HCT116 (cell line): ENCODE data around the gene TACR3. TPM values are rescaled to one million over a fixed set of nuclear protein-coding genes. Genes with fewer than 3 reads are reported as not detected.
"Not testable (repeated sequence)": the region's sequence is repeated elsewhere in the genome, so short reads cannot be mapped to it uniquely, and the experiment has no call there.

Experiments
- ATAC-seq: fragments of 200-7000 bp; cut with Tn5 transposase; 2 replicates; pipeline ENCODE4 v1.9.1; 2020; ENCODE audit warnings: mild to moderate bottlenecking, moderate library complexity
- BruUV-seq: library from RNA; stranded (reverse); fragments of 400-500 nt; replicated peaks from 2 replicates; lab custom pipeline; 2021; lab: Mats Ljungman, UMichigan
- CTCF ChIA-PET: fragments of 300-600 bp; sonication (Branson Sonifier 250); formaldehyde crosslinking; loops from one replicate; lab custom pipeline; 2021; ENCODE audit warnings: antibody characterized with exemption; lab: Charles Lee
- POLR2A ChIA-PET: fragments of 300-600, 350-600 bp; sonication (Branson Sonifier 250); formaldehyde crosslinking; loops from one replicate; lab custom pipeline; 2021; ENCODE audit warnings: antibody characterized with exemption; lab: Charles Lee
- RAD21 ChIA-PET, 2 experiments: fragments of 300-600 bp; sonication (Branson Sonifier 250); formaldehyde crosslinking; loops; one replicate each; lab custom pipeline; 2023; ENCODE audit warnings: low total read pairs in 2 of 2; ENCODE audit not compliant: uncharacterized antibody in 2 of 2, unreplicated experiment in 2 of 2, low non-redundant PET in 1 of 2; lab: Charles Lee
- DNase-seq: peaks from one replicate; pipeline ENCODE4 v3.0.0-alpha.2; 2010; ENCODE audit warnings: low read depth, low spot score
- H2AFZ ChIP-seq: fragments of 200-600 bp; shearing (Covaris generic), sonication (generic); 2 replicates; pipeline ENCODE4 v1.6.1; 2017; ENCODE audit warnings: low read depth, mixed run types, mixed read lengths, antibody characterized with exemption, low read length; ENCODE audit not compliant: poor library complexity, severe bottlenecking
- H3K27ac ChIP-seq: 2 replicates; pipeline ENCODE4 v1.5.1; 2012; ENCODE audit warnings: low read depth, low read length
- H3K27me3 ChIP-seq: fragments of 200-600 bp; sonication (generic); 2 replicates; pipeline ENCODE4 v1.6.1; 2016; ENCODE audit warnings: mixed run types, low read length, mixed read lengths; ENCODE audit not compliant: insufficient read depth
- H3K36me3 ChIP-seq, 2 experiments: fragments of 200-500 bp in 1 of 2; fragments of 200-600 bp in 1 of 2; sonication (Bioruptor generic) in 1 of 2; sonication (generic) in 1 of 2; 2 replicates each; pipeline versions ENCODE4 v1.5.1 to v1.6.1; 2014 to 2016; ENCODE audit warnings: low read length in 2 of 2, inconsistent platforms in 1 of 2, mixed read lengths in 1 of 2, mixed run types in 1 of 2; ENCODE audit not compliant: insufficient read depth in 2 of 2, control insufficient read depth in 1 of 2
- H3K4me1 ChIP-seq, 2 experiments: fragments of 200-600 bp in 1 of 2; sonication (generic) in 1 of 2; 2 replicates each; pipeline versions ENCODE4 v1.5.1 to v1.6.1; 2012 to 2017; ENCODE audit warnings: low read length in 2 of 2, inconsistent platforms in 1 of 2, mild to moderate bottlenecking in 1 of 2, mixed read lengths in 1 of 2, mixed run types in 1 of 2, moderate library complexity in 1 of 2; ENCODE audit not compliant: insufficient read depth in 2 of 2, control insufficient read depth in 1 of 2
- H3K4me2 ChIP-seq: fragments of 200-600 bp; sonication (generic); 2 replicates; pipeline ENCODE4 v1.6.1; 2017; ENCODE audit warnings: mixed run types, low read length, mixed read lengths
- H3K4me3 ChIP-seq, 2 experiments: fragments of 200-600 bp in 1 of 2; sonication (generic) in 1 of 2; replicated peaks in 1 of 2; 2 replicates each; pipeline ENCODE4 v1.5.1; 2011 to 2016; ENCODE audit warnings: low read length in 2 of 2, control low read depth in 1 of 2, low read depth in 1 of 2, mild to moderate bottlenecking in 1 of 2, mixed read lengths in 1 of 2, mixed run types in 1 of 2
- H3K79me2 ChIP-seq: fragments of 200-600 bp; sonication (generic); 2 replicates; pipeline ENCODE4 v1.6.1; 2017; ENCODE audit warnings: mild to moderate bottlenecking, mixed run types, low read length, moderate library complexity, mixed read lengths; ENCODE audit not compliant: insufficient read depth
- H3K9ac ChIP-seq: fragments of 200-600 bp; sonication (generic); 2 replicates; pipeline ENCODE4 v1.6.1; 2016; ENCODE audit warnings: low read length, mixed read lengths
- H3K9me2 ChIP-seq: fragments of 200-600 bp; sonication (generic), shearing (Covaris generic); 2 replicates; pipeline ENCODE4 v1.6.1; 2017; ENCODE audit warnings: mixed run types, mild to moderate bottlenecking, moderate library complexity; ENCODE audit not compliant: insufficient read depth
- H3K9me3 ChIP-seq, 2 experiments: fragments of 200-500 bp in 1 of 2; fragments of 200-600 bp in 1 of 2; sonication (Bioruptor generic) in 1 of 2; sonication (generic) in 1 of 2; 2 replicates each; pipeline ENCODE4 v1.6.1; 2014 to 2017; ENCODE audit warnings: low read length in 2 of 2, mixed read lengths in 2 of 2, inconsistent platforms in 1 of 2, low read depth in 1 of 2, mild to moderate bottlenecking in 1 of 2, mixed run types in 1 of 2, moderate library complexity in 1 of 2; ENCODE audit not compliant: control insufficient read depth in 1 of 2, insufficient read depth in 1 of 2
- H4K20me1 ChIP-seq: fragments of 200-600 bp; sonication (generic), shearing (Covaris generic); 2 replicates; pipeline ENCODE4 v1.6.1; 2017; ENCODE audit warnings: mixed run types, mild to moderate bottlenecking, moderate library complexity; ENCODE audit not compliant: insufficient read depth
- CTCF ChIP-seq, 3 experiments: fragments of 200-600 bp in 1 of 3; sonication (generic) in 1 of 3; IDR thresholded peaks in 2 of 3; conservative IDR thresholded peaks in 1 of 3; 2 replicates each; pipeline ENCODE4 v1.5.1; 2012 to 2017; ENCODE audit warnings: low read depth in 2 of 3, low read length in 2 of 3, antibody characterized with exemption in 1 of 3, borderline replicate concordance in 1 of 3, control low read depth in 1 of 3, mild to moderate bottlenecking in 1 of 3, mixed read lengths in 1 of 3, mixed run types in 1 of 3, moderate library complexity in 1 of 3; ENCODE audit not compliant: insufficient read depth in 1 of 3
- POLR2A ChIP-seq: IDR thresholded peaks from 2 replicates; pipeline ENCODE4 v1.7.0; 2011; ENCODE audit warnings: borderline replicate concordance; ENCODE audit not compliant: insufficient read depth, insufficient read length; ENCODE audit errors: extremely low read depth
- RAD21 ChIP-seq: IDR thresholded peaks from 2 replicates; pipeline ENCODE4 v1.6.1; 2012; ENCODE audit warnings: low read depth, mild to moderate bottlenecking
- intact Hi-C: fragments of 100-400 bp; cut with micrococcal nuclease; formaldehyde crosslinking; loops from 2 replicates; pipeline ENCODE4 v1.10.0; 2022
- total RNA-seq: library from RNA; stranded (reverse); gene quantifications from one replicate; pipeline ENCODE4 v1.2.1, GENCODE V29; 2021; ENCODE audit not compliant: unreplicated experiment

Gene TACR3
- total RNA-seq, 1 experiment from 2014 or later: not detected

GRCh38 chr4:103753868-103754653 is 34.3 kb upstream of the TACR3 start:
- ChIA-PET CTCF (no interaction called here), POLR2A (no interaction called here), RAD21 (no interaction called here)
- H3K4me2 ChIP-seq: no peak overlapping the region
- peak; percentile 6 for DNase-seq
- no peaks in the 10 kb centered on the region for H3K36me3 ChIP-seq
- ATAC-seq: peak; percentile 63
- BruUV-seq: no TSS peak
- no peaks in the 10 kb centered on the region for H3K79me2 ChIP-seq
- H3K4me3 ChIP-seq: no peak overlapping the region
- 0 out of 6 replicates have a peak, but pooled peaks of 2 of the 3 experiments have one; percentile 14 to 20 for TF ChIP-seq CTCF (IDR thresholded peaks at IDR 0.05 in 2 of 3, conservative IDR thresholded peaks at IDR 0.05 in 1 of 3; ENCODE audit: borderline replicate concordance in 1 of 3, insufficient read depth in 1 of 3, low read depth in 2 of 3, low read length in 2 of 3)
- TF ChIP-seq RAD21: peak; percentile 36
- TF ChIP-seq POLR2A: no peak
- no peaks in the 10 kb centered on the region for H3K27me3 ChIP-seq
- H3K4me1 ChIP-seq: peaks cover 0 to 3% of the 10 kb centered on the region in 2 experiments; a peak in 1 of 4 replicates
- H3K9ac ChIP-seq: no peak overlapping the region
- no peaks in the 10 kb centered on the region for H4K20me1 ChIP-seq
- no peak overlapping the region for H2AFZ ChIP-seq
- intact Hi-C loops: no loop called here
- no peaks in the 10 kb centered on the region; the same call in 1 of the 2 replicates for H3K9me2 ChIP-seq
- H3K9me3 ChIP-seq: no peaks in the 10 kb centered on the region
- no peak overlapping the region for H3K27ac ChIP-seq

- BruUV-seq, intact Hi-C loops, H3K4me3 ChIP-seq, RAD21 ChIA-PET, H4K20me1 ChIP-seq, H3K36me3 ChIP-seq, DNase-seq, H3K9ac ChIP-seq, ATAC-seq, POLR2A ChIA-PET, H3K9me3 ChIP-seq, H3K79me2 ChIP-seq, H3K9me2 ChIP-seq, H3K27me3 ChIP-seq, H3K4me1 ChIP-seq, H3K4me2 ChIP-seq, H3K27ac ChIP-seq, H2AFZ ChIP-seq, CTCF ChIA-PET: not testable (repeated sequence)
Measured at GRCh38 chr4:103723150-103723549, 3.4 kb upstream of the TACR3 start.
